Testis (tissue), 2 donors: ENCODE data around the gene PPP6C.

Source experiments
- CTCF ChIP-seq, 3 experiments: fragments of 450-650 bp in 2 of 3; fragments of 200-600 bp in 1 of 3; sonication (generic) in 1 of 3; IDR thresholded peaks; one replicate each; pipeline ENCODE4 v1.5.1; 2016 to 2019; ENCODE audit warnings: antibody characterized with exemption in 3 of 3, mild to moderate bottlenecking in 2 of 3, moderate library complexity in 1 of 3
- POLR2A ChIP-seq: fragments of 450-650 bp; IDR thresholded peaks from one replicate; pipeline ENCODE4 v1.6.1; 2017; ENCODE audit warnings: antibody characterized with exemption, mild to moderate bottlenecking, moderate library complexity

GRCh38 chr9:125119643-125120286, 69.8 kb downstream of the PPP6C start:
- no peak for TF ChIP-seq POLR2A
- TF ChIP-seq CTCF (IDR thresholded peaks at IDR 0.05): no peak
